ENCODE results near the gene ASB13. TPM values are rescaled to one million over a fixed set of nuclear protein-coding genes. Genes with fewer than 3 reads are reported as not detected.
A peak's percentile ranks its signal among the peaks of the same experiment; 100 is the strongest.

ASB13 gene
- total and polyA plus RNA-seq, 8 donors = 0.89 to 27.5 (median 15.1) TPM

DNA sequence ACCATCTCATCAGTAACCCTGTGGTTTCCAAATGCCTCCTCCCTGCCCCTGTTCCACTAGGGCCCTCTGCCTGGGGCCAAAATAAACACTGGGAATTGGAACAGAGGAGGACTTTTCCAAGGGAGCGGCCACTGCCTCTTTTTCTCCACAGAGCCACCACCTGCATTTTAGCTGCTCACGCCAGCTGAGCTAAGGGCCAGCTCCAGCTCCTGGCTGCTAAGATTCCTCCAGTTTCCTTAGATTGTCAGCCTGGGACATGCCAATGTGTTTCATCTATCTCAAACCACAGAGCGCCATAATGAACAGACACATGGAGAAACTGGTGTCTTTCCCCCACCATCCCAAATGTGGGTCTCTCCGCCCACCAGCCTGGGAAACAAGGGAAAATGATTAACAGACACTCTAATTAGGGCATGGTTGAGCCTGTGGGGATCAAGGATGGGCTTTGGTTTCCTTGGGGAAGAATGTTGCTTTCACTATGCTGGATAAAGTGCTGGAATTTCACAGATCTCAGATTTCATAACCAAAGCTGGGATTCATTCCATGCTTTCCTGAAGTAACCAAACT is 52.2 kb downstream of the ASB13 start:
- Histone ChIP-seq H3K4me1 (peaks cover 12 to 59% (median 40%) of the 10 kb centered on the region in 4 donors), H3K27ac (peak overlapping the region; percentile 33 to 73 (median 68)), H3K9me3 (no peaks in the 10 kb centered on the region), H3K27me3 (no peaks in the 10 kb centered on the region), H3K4me3 (no peak overlapping the region), H3K36me3 (no peaks in the 10 kb centered on the region)
- intact Hi-C loops (cut with DNase I; ENCODE audit: low total_unique reads) = no loop called here
- peak; percentile 38 to 50 for DNase-seq
- TF ChIP-seq POLR2A (IDR thresholded peaks at IDR 0.05) (no peak), EP300 (IDR thresholded peaks at IDR 0.05) (no peak), CTCF (IDR thresholded peaks at IDR 0.05) (no peak), POLR2AphosphoS5 (IDR thresholded peaks at IDR 0.05) (no peak)
- WGBS, 5 donors = 45 to 74% (median 57%) methylated on average over 4 of the region's 4 CpGs

DNA sequence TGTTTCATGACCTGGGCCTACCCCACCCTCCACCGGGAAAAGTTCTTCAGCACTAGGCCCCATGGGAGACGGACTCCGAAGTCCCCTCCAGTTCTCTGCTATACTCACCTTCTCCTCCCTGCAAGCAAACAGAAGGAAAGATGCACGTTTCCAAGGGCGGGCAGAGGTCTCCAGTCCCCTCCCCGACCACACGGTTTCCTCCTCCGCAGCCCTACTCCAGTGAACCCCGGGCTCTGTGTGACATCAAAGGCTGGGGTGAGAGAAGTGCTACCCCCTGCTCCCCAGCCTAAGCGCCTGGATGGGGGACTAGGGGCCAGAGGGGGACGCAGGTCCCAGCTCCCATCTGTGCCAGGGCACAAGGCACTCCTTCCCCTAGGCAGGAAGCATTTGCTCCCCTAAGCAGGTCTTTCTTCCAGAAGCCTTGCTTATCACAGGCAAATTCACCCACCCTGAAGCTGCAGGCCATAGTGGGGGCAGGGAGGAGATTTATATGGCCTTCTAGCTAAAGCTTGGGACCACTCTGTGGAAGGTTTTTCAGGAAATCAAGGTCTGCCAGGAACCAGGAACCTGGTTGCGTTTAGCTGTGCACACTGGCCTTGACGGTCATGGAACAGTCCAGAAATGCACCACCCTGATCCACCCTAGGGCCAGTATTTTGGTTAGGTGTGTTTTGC is 52.8 kb downstream of the ASB13 start:
- peak overlapping the region; percentile 33 to 73 (median 68) for H3K27ac ChIP-seq
- 72 to 84% (median 76%) methylated on average over 13 of the region's 13 CpGs for WGBS, 5 donors
- intact Hi-C loops (cut with DNase I; ENCODE audit: low total_unique reads) = no loop called here

GRCh38 chr10:5611899-5612680 is 54.3 kb downstream of the ASB13 start:
- H3K27ac ChIP-seq = peak overlapping the region in 1 of 5 donors; percentile 14
- intact Hi-C loops (cut with DNase I; ENCODE audit: low total_unique reads) = no loop called here
- H3K9me3 ChIP-seq = no peaks in the 10 kb centered on the region
- 85 to 94% (median 91%) methylated on average over 14 to 15 of the region's 15 CpGs for WGBS, 5 donors
- peaks cover 12 to 49% (median 33%) of the 10 kb centered on the region in 4 donors for H3K4me1 ChIP-seq
- H3K27me3 ChIP-seq = no peaks in the 10 kb centered on the region
- DNase-seq = no peak
- TF ChIP-seq CTCF (IDR thresholded peaks at IDR 0.05) = no peak
- TF ChIP-seq POLR2A (IDR thresholded peaks at IDR 0.05) = no peak
- no peak for TF ChIP-seq EP300 (IDR thresholded peaks at IDR 0.05)
- TF ChIP-seq POLR2AphosphoS5 (IDR thresholded peaks at IDR 0.05) = no peak
- no peaks in the 10 kb centered on the region for H3K36me3 ChIP-seq
- no peak overlapping the region for H3K4me3 ChIP-seq

More for the DNA sequence above, 52.8 kb downstream of the ASB13 start:
- Histone ChIP-seq H3K27me3 (no peaks in the 10 kb centered on the region), H3K9me3 (no peaks in the 10 kb centered on the region), H3K36me3 (no peaks in the 10 kb centered on the region), H3K4me3 (no peak overlapping the region), H3K4me1 (peaks cover 12 to 55% (median 35%) of the 10 kb centered on the region in 4 donors)
- TF ChIP-seq POLR2A (IDR thresholded peaks at IDR 0.05) = no peak
- no peak for TF ChIP-seq CTCF (IDR thresholded peaks at IDR 0.05)
- no peak for TF ChIP-seq EP300 (IDR thresholded peaks at IDR 0.05)
- TF ChIP-seq POLR2AphosphoS5 (IDR thresholded peaks at IDR 0.05) = no peak
- no peak for DNase-seq

- TF ChIP-seq EP300 (IDR thresholded peaks at IDR 0.05) = no peak
- no peak for TF ChIP-seq POLR2A (IDR thresholded peaks at IDR 0.05)
- peak in 2 of 3 donors; percentile 51 to 57 for TF ChIP-seq POLR2AphosphoS5 (IDR thresholded peaks at IDR 0.05)
- TF ChIP-seq CTCF (IDR thresholded peaks at IDR 0.05) = no peak
- H3K36me3 ChIP-seq = no peaks in the 10 kb centered on the region
- H3K27ac ChIP-seq = peak overlapping the region; percentile 52 to 80 (median 64)
- no peaks in the 10 kb centered on the region for H3K27me3 ChIP-seq
- peaks cover 12 to 33% (median 22%) of the 10 kb centered on the region in 4 donors for H3K4me1 ChIP-seq
- no peak overlapping the region for H3K4me3 ChIP-seq
- H3K9me3 ChIP-seq = no peaks in the 10 kb centered on the region
- intact Hi-C loops (cut with DNase I; ENCODE audit: low total_unique reads) = no loop called here
- DNase-seq = peak; percentile 73 to 86
- 38 to 60% (median 45%) methylated on average over 9 to 11 of the region's 11 CpGs for WGBS, 5 donors
Measured at GRCh38 chr10:5609952-5610616, 56.3 kb downstream of the ASB13 start.

All from stomach (tissue), 9 donors.